ENCODE data around the gene S100Z.
A peak's percentile ranks its signal among the peaks of the same experiment; 100 is the strongest.
"Not testable (repeated sequence)": the region's sequence is repeated elsewhere in the genome, so short reads cannot be mapped to it uniquely, and the experiment has no call there.

Gene S100Z

DNA sequence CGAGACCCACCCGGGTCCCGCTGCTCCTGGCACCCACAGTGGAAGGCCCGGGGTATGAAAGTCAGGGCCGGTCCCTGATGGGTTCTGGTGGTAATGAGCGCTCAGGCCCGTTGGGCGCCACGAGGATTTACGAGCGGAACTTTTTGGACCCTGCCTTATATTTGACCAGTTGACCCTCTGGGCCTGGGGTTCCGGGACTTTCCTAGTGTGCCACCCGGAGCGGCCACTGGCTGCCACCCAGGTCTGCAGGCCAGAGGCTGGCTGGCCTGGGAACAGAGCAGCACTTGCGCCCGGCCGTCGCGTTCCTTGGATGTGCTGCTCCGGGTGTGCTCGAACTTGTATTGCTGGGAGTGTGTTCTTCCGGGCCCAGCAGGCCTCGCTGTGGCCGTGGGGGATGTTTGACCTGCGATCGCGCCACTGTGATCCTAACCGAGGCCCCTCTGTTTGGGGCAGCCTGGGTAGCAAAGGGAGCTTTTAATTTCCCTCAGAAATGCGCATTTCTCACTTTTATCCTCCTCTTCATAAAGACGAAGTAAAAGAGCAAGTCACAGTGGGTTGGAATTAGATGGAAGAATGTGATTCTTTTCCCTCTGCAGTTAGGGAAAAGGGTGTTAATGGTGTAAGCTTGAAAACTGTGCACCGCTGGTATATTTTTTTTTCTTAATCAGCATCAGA, 29.8 kb upstream of the S100Z start:
- Histone ChIP-seq H3K9me3 (no peaks in the 10 kb centered on the region), H3K27me3 (peaks cover 0 to 25% of the 10 kb centered on the region in 2 donors), H3K4me1 (peaks cover 0 to 17% (median 14%) of the 10 kb centered on the region in 4 donors), H3K27ac (peak overlapping the region in 1 of 2 donors; percentile 22), H3K4me3 (peak overlapping the region; percentile 46 to 56), H3K36me3 (no peaks in the 10 kb centered on the region)
- TF ChIP-seq, protein P1, sequence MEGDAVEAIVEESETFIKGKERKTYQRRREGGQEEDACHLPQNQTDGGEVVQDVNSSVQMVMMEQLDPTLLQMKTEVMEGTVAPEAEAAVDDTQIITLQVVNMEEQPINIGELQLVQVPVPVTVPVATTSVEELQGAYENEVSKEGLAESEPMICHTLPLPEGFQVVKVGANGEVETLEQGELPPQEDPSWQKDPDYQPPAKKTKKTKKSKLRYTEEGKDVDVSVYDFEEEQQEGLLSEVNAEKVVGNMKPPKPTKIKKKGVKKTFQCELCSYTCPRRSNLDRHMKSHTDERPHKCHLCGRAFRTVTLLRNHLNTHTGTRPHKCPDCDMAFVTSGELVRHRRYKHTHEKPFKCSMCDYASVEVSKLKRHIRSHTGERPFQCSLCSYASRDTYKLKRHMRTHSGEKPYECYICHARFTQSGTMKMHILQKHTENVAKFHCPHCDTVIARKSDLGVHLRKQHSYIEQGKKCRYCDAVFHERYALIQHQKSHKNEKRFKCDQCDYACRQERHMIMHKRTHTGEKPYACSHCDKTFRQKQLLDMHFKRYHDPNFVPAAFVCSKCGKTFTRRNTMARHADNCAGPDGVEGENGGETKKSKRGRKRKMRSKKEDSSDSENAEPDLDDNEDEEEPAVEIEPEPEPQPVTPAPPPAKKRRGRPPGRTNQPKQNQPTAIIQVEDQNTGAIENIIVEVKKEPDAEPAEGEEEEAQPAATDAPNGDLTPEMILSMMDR (IDR thresholded peaks at IDR 0.05) = no peak
- intact Hi-C loops (cut with DNase I; ENCODE audit: low total_unique reads) = no loop called here
- DNase-seq = peak in 1 of 2 donors; percentile 22

DNA sequence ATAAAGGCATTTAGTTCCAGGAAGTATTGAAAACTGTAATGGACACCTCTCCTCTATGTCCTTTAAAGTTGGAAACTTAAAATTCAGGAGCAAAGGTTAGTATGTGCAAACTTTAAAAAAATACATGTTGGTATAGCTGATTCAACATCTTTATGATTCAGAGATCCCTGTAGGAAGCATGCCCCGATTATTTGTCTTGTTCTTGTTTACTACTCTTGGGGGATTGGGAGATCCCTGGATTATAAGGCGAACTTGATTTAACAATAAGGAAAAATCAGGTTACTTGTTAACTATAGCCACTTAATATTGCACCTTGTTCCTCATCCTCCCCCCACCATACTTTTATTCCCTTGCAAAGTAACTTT, 29.3 kb upstream of the S100Z start:
- no peak for DNase-seq
- Histone ChIP-seq H3K9me3 (no peaks in the 10 kb centered on the region), H3K27me3 (peaks cover 0 to 25% of the 10 kb centered on the region in 2 donors), H3K4me3 (no peak overlapping the region), H3K4me1 (peaks cover 0 to 17% (median 14%) of the 10 kb centered on the region in 4 donors), H3K27ac (no peak overlapping the region), H3K36me3 (no peaks in the 10 kb centered on the region)
- intact Hi-C loops (cut with DNase I; ENCODE audit: low total_unique reads) = no loop called here
- TF ChIP-seq, protein P1 (IDR thresholded peaks at IDR 0.05) = no peak

DNA sequence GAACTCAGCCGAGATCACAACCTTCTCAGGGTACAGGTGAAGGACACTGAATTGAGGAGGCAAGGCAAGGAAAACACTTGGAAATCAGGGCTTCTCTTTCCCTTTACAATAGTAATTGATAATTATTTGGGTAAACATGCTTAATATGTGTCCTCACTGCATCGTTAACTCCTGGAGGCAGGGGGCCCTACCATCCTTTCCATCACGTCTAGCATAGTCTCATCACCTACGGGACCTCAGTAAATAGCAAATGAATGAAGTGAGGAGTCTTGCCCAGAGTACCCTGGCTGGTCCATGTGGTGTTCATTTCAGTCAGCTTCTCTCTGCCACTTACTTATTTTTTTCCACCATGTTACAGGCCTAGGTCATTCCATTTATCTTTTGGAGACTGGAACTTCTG, 28.7 kb upstream of the S100Z start:
- TF ChIP-seq, protein P1 (IDR thresholded peaks at IDR 0.05) = no peak
- DNase-seq = no peak
- H3K4me3 ChIP-seq = no peak overlapping the region
- no peak overlapping the region for H3K27ac ChIP-seq
- H3K4me1 ChIP-seq = peaks cover 0 to 17% (median 14%) of the 10 kb centered on the region in 4 donors
- H3K27me3 ChIP-seq = peaks cover 0 to 25% of the 10 kb centered on the region in 2 donors
- no peaks in the 10 kb centered on the region for H3K9me3 ChIP-seq
- intact Hi-C loops (cut with DNase I; ENCODE audit: low total_unique reads) = no loop called here
- H3K36me3 ChIP-seq = no peaks in the 10 kb centered on the region

DNA sequence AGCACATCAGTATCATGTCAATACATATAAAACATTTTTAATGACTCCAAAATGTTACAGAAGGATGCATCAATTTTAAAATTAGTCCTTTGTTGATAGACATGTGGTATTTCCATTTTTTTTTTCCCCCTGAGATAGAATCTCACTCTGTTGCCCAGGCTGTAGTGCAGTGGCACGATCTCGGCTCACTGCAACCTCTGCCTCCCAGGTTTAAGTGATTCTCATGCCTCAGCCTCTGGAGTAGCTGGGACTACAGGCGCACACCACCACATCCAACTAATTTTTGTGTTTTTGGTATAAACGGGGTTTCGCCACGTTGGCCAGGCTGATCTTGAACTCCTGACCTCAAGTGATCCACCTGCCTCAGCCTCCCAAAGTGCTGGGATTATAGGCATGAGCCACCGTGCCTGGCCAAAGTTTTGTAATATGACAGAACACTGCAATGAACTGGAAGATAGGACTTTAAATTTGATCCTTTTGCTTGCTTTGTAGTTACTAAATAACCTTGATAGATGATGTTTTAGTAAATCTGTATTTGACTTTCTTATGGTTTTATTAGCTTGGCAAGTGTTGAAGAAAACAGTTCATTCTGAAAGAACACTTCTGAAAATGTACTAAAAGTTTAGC, 27.6 kb upstream of the S100Z start:
- H3K36me3 ChIP-seq; DNase-seq; H3K27ac ChIP-seq; H3K4me3 ChIP-seq; H3K9me3 ChIP-seq; intact Hi-C loops (cut with DNase I; ENCODE audit: low total_unique reads): not testable (repeated sequence)
- Histone ChIP-seq H3K27me3 (peaks cover 0 to 25% of the 10 kb centered on the region in 2 donors), H3K4me1 (peaks cover 0 to 17% (median 14%) of the 10 kb centered on the region in 4 donors)

DNA sequence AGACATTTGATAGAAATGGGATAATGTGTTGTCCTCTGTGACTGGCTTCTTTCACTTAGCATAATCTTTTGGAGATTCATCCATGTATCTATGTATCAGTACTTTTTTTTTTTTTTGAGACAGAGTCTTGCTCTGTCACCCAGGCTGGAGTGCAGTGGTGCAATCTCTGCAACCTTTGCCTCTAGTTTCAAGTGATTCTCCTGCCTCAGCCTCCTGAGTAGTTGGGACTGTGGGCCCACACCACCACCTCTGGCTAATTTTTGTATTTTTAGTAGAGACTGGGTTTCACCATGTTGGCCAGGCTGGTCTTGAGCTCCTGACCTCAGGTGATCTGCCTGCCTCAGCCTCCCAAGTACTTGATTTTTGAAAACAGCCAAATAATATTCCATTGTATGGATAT, 23.4 kb upstream of the S100Z start:
- intact Hi-C loops (cut with DNase I; ENCODE audit: low total_unique reads); H3K9me3 ChIP-seq; H3K4me1 ChIP-seq; H3K27ac ChIP-seq; H3K27me3 ChIP-seq; DNase-seq; H3K4me3 ChIP-seq; H3K36me3 ChIP-seq: not testable (repeated sequence)

DNA sequence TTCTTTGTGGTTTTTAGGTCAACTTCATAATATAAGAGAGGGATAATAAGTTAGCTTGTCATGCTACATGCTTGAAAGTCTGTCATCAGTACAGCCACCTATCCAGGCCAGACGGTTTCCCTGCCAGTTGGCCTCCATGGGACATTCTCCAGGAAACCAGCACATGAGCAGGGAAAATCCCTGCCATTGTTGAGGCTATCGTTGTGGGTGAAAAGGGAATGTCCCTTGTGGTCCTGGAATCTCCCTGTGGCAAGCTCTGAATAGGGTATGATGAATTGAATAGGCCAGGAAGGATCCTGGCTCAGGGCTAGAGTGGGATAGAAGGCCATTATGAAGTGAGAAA, 18.7 kb upstream of the S100Z start:
- TF ChIP-seq, protein P1 (IDR thresholded peaks at IDR 0.05) = no peak
- intact Hi-C loops (cut with DNase I; ENCODE audit: low total_unique reads) = no loop called here

More for the DNA sequence above, 18.7 kb upstream of the S100Z start:
- Histone ChIP-seq H3K4me1 (no peaks in the 10 kb centered on the region), H3K27ac (no peak overlapping the region), H3K4me3 (no peak overlapping the region), H3K9me3 (no peaks in the 10 kb centered on the region), H3K36me3 (peaks cover 0 to 8% (median 0%) of the 10 kb centered on the region in 3 donors), H3K27me3 (no peaks in the 10 kb centered on the region)
- no peak for DNase-seq

Data from tibial artery (tissue), 4 donors.